ENCODE measurements around the gene FAM163B. TPM values are rescaled to one million over a fixed set of nuclear protein-coding genes. Genes with fewer than 3 reads are reported as not detected.

FAM163B gene
- total and polyA plus RNA-seq, 2 donors (not counting 1 experiment from before 2014, with no cell fraction given): not detected

GRCh38 chr9:133583586-133583985 is 25.6 kb downstream of the FAM163B start:
- no peak for TF ChIP-seq CTCF (conservative IDR thresholded peaks at IDR 0.05 in 1 of 2, IDR thresholded peaks at IDR 0.05 in 1 of 2; ENCODE audit: low read depth in 1 of 2, low read length in 2 of 2)
- no peak for TF ChIP-seq EZH2 (IDR thresholded peaks at IDR 0.05; ENCODE audit: low read length, missing control alignments)
- no peak overlapping the region for H3K4me2 ChIP-seq (ENCODE audit: extremely low read depth, insufficient read depth, low read length)
- H3K9me3 ChIP-seq (ENCODE audit: control insufficient read depth, insufficient read depth, low read depth, low read length): peaks cover 2% of the 10 kb centered on the region
- no peak for DNase-seq (ENCODE audit: low read depth in 2 of 2)
- H3K36me3 ChIP-seq (ENCODE audit: control insufficient read depth, insufficient read depth, low read length): no peaks in the 10 kb centered on the region
- H3K4me3 ChIP-seq (replicated peaks in 1 of 4; ENCODE audit: control extremely low read depth in 1 of 4, insufficient read depth in 1 of 4, low read depth in 3 of 4, low read length in 4 of 4): no peak overlapping the region
- no peaks in the 10 kb centered on the region for H4K20me1 ChIP-seq (ENCODE audit: control insufficient read depth, extremely low read depth, insufficient read depth, low read length)
- no peaks in the 10 kb centered on the region for H3K79me2 ChIP-seq (ENCODE audit: control insufficient read depth, insufficient read depth, low read length)
- H3K27me3 ChIP-seq (ENCODE audit: control insufficient read depth, insufficient read depth, low read length): peaks cover 13% of the 10 kb centered on the region
- H3K4me1 ChIP-seq (ENCODE audit: control insufficient read depth, extremely low read depth, insufficient read depth, low read length): no peaks in the 10 kb centered on the region
- H3K9ac ChIP-seq (ENCODE audit: insufficient read depth, low read length): no peak overlapping the region
- no peak overlapping the region for H2AFZ ChIP-seq (ENCODE audit: low read length)
- H3K27ac ChIP-seq (ENCODE audit: insufficient read depth, low read length): no peak overlapping the region

- no peak for TF ChIP-seq CTCF (conservative IDR thresholded peaks at IDR 0.05 in 1 of 2, IDR thresholded peaks at IDR 0.05 in 1 of 2; ENCODE audit: low read depth in 1 of 2, low read length in 2 of 2)
- TF ChIP-seq EZH2 (IDR thresholded peaks at IDR 0.05; ENCODE audit: low read length, missing control alignments): no peak
- no peak overlapping the region for H3K4me3 ChIP-seq (replicated peaks in 1 of 4; ENCODE audit: control extremely low read depth in 1 of 4, insufficient read depth in 1 of 4, low read depth in 3 of 4, low read length in 4 of 4)
- H2AFZ ChIP-seq (ENCODE audit: low read length): no peak overlapping the region
- no peaks in the 10 kb centered on the region for H3K4me1 ChIP-seq (ENCODE audit: control insufficient read depth, extremely low read depth, insufficient read depth, low read length)
- DNase-seq (ENCODE audit: low read depth in 2 of 2): no peak
- H3K36me3 ChIP-seq (ENCODE audit: control insufficient read depth, insufficient read depth, low read length): no peaks in the 10 kb centered on the region
- H3K4me2 ChIP-seq (ENCODE audit: extremely low read depth, insufficient read depth, low read length): no peak overlapping the region
- no peaks in the 10 kb centered on the region for H3K79me2 ChIP-seq (ENCODE audit: control insufficient read depth, insufficient read depth, low read length)
- H3K27me3 ChIP-seq (ENCODE audit: control insufficient read depth, insufficient read depth, low read length): peaks cover 13% of the 10 kb centered on the region
- no peak overlapping the region for H3K27ac ChIP-seq (ENCODE audit: insufficient read depth, low read length)
- H3K9ac ChIP-seq (ENCODE audit: insufficient read depth, low read length): no peak overlapping the region
- H3K9me3 ChIP-seq (ENCODE audit: control insufficient read depth, insufficient read depth, low read depth, low read length): no peaks in the 10 kb centered on the region
- no peaks in the 10 kb centered on the region for H4K20me1 ChIP-seq (ENCODE audit: control insufficient read depth, extremely low read depth, insufficient read depth, low read length)
Observed at GRCh38 chr9:133583111-133583510, 26.1 kb downstream of the FAM163B start.

- TF ChIP-seq EZH2 (IDR thresholded peaks at IDR 0.05; ENCODE audit: low read length, missing control alignments): no peak
- no peak for TF ChIP-seq CTCF (conservative IDR thresholded peaks at IDR 0.05 in 1 of 2, IDR thresholded peaks at IDR 0.05 in 1 of 2; ENCODE audit: low read depth in 1 of 2, low read length in 2 of 2)
- Histone ChIP-seq H3K4me2 (ENCODE audit: extremely low read depth, insufficient read depth, low read length) (no peak overlapping the region), H3K27ac (ENCODE audit: insufficient read depth, low read length) (no peak overlapping the region), H3K79me2 (ENCODE audit: control insufficient read depth, insufficient read depth, low read length) (no peaks in the 10 kb centered on the region), H2AFZ (ENCODE audit: low read length) (no peak overlapping the region), H3K9ac (ENCODE audit: insufficient read depth, low read length) (no peak overlapping the region), H3K4me3 (replicated peaks in 1 of 4; ENCODE audit: control extremely low read depth in 1 of 4, insufficient read depth in 1 of 4, low read depth in 3 of 4, low read length in 4 of 4) (no peak overlapping the region), H4K20me1 (ENCODE audit: control insufficient read depth, extremely low read depth, insufficient read depth, low read length) (no peaks in the 10 kb centered on the region), H3K4me1 (ENCODE audit: control insufficient read depth, extremely low read depth, insufficient read depth, low read length) (no peaks in the 10 kb centered on the region), H3K27me3 (ENCODE audit: control insufficient read depth, insufficient read depth, low read length) (peaks cover 13% of the 10 kb centered on the region), H3K9me3 (ENCODE audit: control insufficient read depth, insufficient read depth, low read depth, low read length) (no peaks in the 10 kb centered on the region), H3K36me3 (ENCODE audit: control insufficient read depth, insufficient read depth, low read length) (no peaks in the 10 kb centered on the region)
- no peak for DNase-seq (ENCODE audit: low read depth in 2 of 2)
Observed at GRCh38 chr9:133582501-133583045, 26.6 kb downstream of the FAM163B start.
